Measurements from ENCODE around the gene GIMAP2. TPM values are rescaled to one million over a fixed set of nuclear protein-coding genes. Genes with fewer than 3 reads are reported as not detected.

GIMAP2 gene
- total RNA-seq, 1 experiment from 2014 or later, result not detected

DNA sequence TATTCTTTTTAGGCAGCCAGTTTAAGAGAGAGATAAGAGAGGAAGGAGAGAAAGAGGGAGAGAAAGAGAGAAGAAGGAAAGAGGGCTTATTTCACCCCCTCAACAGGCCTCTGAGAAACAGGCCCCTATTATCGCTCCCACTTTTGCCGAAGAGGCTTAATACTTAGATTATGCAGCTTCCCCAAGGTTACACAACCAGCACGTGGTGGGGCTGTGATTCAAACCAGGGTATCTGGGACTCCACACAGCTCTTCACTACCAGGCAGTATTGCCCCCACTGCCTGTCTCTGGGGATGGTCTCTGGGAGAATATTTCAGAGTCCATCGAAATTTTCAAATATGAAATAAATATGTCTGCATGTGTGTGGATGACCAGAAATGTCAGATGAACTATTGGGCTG is 33.9 kb downstream of the GIMAP2 start:
- no peak overlapping the region for H3K4ac ChIP-seq (ENCODE audit: low read depth, low read length)
- H2BK20ac ChIP-seq (ENCODE audit: low read depth, low read length, poor library complexity, severe bottlenecking), result no peak overlapping the region
- no peak overlapping the region for H2BK12ac ChIP-seq (ENCODE audit: insufficient read length, low read depth, low read length)
- H3K18ac ChIP-seq (ENCODE audit: insufficient read length, low read depth, low read length), result no peak overlapping the region
- Mint-ChIP-seq H3K9me3 (peaks cover 0 to 21% of the 10 kb centered on the region in 2 experiments; a peak in 2 of 5 replicates), H3K27ac (no peak overlapping the region), H3K4me1 (no peaks in the 10 kb centered on the region), H3K4me3 (no peak overlapping the region), H3K27me3 (ENCODE audit: low read depth) (peaks cover 100% of the 10 kb centered on the region), H3K36me3 (ENCODE audit: insufficient read depth in 1 of 3, low read depth in 3 of 3) (no peaks in the 10 kb centered on the region)
- no peak overlapping the region for H3K27ac ChIP-seq (ENCODE audit: insufficient read length, low read depth, low read length)
- H2AFZ ChIP-seq (ENCODE audit: low read length), result no peak overlapping the region
- H2BK120ac ChIP-seq (ENCODE audit: low read depth, low read length, poor library complexity, severe bottlenecking), result no peak overlapping the region
- no peak overlapping the region for H4K5ac ChIP-seq (ENCODE audit: insufficient read length, low read depth, low read length)
- TF ChIP-seq CTCF (conservative IDR thresholded peaks at IDR 0.05), result no peak
- no peaks in the 10 kb centered on the region for H3K9me3 ChIP-seq (ENCODE audit: control insufficient read depth, low read depth, low read length)
- H4K8ac ChIP-seq (replicated peaks; ENCODE audit: insufficient read length, low read depth, low read length), result no peak overlapping the region
- H3T11ph ChIP-seq (ENCODE audit: low read length), result no peak overlapping the region
- H3K4me1 ChIP-seq (ENCODE audit: insufficient read depth, low read length), result no peaks in the 10 kb centered on the region
- no peak overlapping the region for H3K23ac ChIP-seq (ENCODE audit: insufficient read length, low read depth, low read length)
- DNase-seq, result no peak
- no peak overlapping the region for H4K91ac ChIP-seq (ENCODE audit: insufficient read length, low read depth, low read length)
- no peak overlapping the region for H3K14ac ChIP-seq (ENCODE audit: insufficient read depth, low read length)
- H3K56ac ChIP-seq (ENCODE audit: insufficient read length, low read depth, low read length), result no peak overlapping the region
- H3K4me2 ChIP-seq (ENCODE audit: insufficient read depth, insufficient read length, low read length), result no peak overlapping the region
- H2BK5ac ChIP-seq (ENCODE audit: insufficient read length, low read length), result no peak overlapping the region
- H3K9ac ChIP-seq (ENCODE audit: extremely low read depth, insufficient read length, low read length), result no peak overlapping the region
- H3K79me1 ChIP-seq (ENCODE audit: insufficient read depth, low read depth, low read length, poor library complexity, severe bottlenecking), result no peaks in the 10 kb centered on the region
- H2AK5ac ChIP-seq (ENCODE audit: insufficient read length, low read length), result no peak overlapping the region
- H2BK15ac ChIP-seq (ENCODE audit: low read depth, low read length), result no peak overlapping the region
- no peaks in the 10 kb centered on the region for H4K20me1 ChIP-seq (ENCODE audit: control insufficient read depth, insufficient read depth, insufficient read length)
- H3K79me2 ChIP-seq (ENCODE audit: insufficient read depth, low read length), result no peaks in the 10 kb centered on the region
- WGBS (ENCODE audit: extremely low coverage, insufficient read length, low lambda C conversion rate), result no CpG with 5 or more reads among the region's 4 CpGs
- no peaks in the 10 kb centered on the region for H3K23me2 ChIP-seq (ENCODE audit: insufficient read length, low read depth, low read length, poor library complexity, severe bottlenecking)
- peaks cover 4% of the 10 kb centered on the region; the same call in 1 of the 2 replicates for H3K27me3 ChIP-seq (ENCODE audit: insufficient read depth, low read length)
